RWPE2 (cell line): ENCODE results near the gene HTR3D.

ENCODE experiments used
- ATAC-seq: fragments of 200-7000 bp; cut with Tn5 transposase; 3 replicates; pipeline ENCODE4 v1.9.1; 2021; ENCODE audit warnings: low read depth
- DNase-seq: peaks from one replicate; pipeline ENCODE4 v3.0.0-alpha.2; 2020; ENCODE audit warnings: low spot score
- H3K27ac ChIP-seq: fragments of 450-650 bp; 2 replicates; pipeline ENCODE4 v1.5.1; 2017; ENCODE audit warnings: mild to moderate bottlenecking; ENCODE audit not compliant: poor library complexity, severe bottlenecking
- H3K27me3 ChIP-seq: fragments of 250-450 bp; sonication (Bioruptor Pico); 2 replicates; pipeline ENCODE4 v1.5.1; 2021; ENCODE audit warnings: mild to moderate bottlenecking, moderate library complexity; ENCODE audit not compliant: insufficient read depth, poor library complexity, severe bottlenecking
- H3K36me3 ChIP-seq: fragments of 250-450 bp; sonication (Bioruptor Pico); 2 replicates; pipeline ENCODE4 v1.5.1; 2020; ENCODE audit warnings: low read depth, mild to moderate bottlenecking, moderate library complexity
- H3K4me1 ChIP-seq: fragments of 250-450 bp; sonication (Bioruptor Pico); 2 replicates; pipeline ENCODE4 v1.5.1; 2021; ENCODE audit warnings: mild to moderate bottlenecking, moderate library complexity; ENCODE audit not compliant: insufficient read depth, poor library complexity, severe bottlenecking
- H3K4me3 ChIP-seq: fragments of 250-450 bp; sonication (Bioruptor Pico); 2 replicates; pipeline ENCODE4 v1.5.1; 2021; ENCODE audit warnings: mild to moderate bottlenecking, moderate library complexity; ENCODE audit not compliant: severe bottlenecking
- H3K9me3 ChIP-seq: fragments of 250-450 bp; sonication (Bioruptor Pico); 2 replicates; pipeline ENCODE4 v1.5.1; 2021; ENCODE audit warnings: mild to moderate bottlenecking, moderate library complexity; ENCODE audit not compliant: severe bottlenecking
- TF ChIP-seq, protein P1 (sequence below): fragments of 450-650 bp; IDR thresholded peaks from one replicate; pipeline ENCODE4 v1.5.1; 2017; ENCODE audit warnings: mild to moderate bottlenecking, moderate library complexity; ENCODE audit not compliant: poor library complexity, severe bottlenecking

HTR3D gene

DNA sequence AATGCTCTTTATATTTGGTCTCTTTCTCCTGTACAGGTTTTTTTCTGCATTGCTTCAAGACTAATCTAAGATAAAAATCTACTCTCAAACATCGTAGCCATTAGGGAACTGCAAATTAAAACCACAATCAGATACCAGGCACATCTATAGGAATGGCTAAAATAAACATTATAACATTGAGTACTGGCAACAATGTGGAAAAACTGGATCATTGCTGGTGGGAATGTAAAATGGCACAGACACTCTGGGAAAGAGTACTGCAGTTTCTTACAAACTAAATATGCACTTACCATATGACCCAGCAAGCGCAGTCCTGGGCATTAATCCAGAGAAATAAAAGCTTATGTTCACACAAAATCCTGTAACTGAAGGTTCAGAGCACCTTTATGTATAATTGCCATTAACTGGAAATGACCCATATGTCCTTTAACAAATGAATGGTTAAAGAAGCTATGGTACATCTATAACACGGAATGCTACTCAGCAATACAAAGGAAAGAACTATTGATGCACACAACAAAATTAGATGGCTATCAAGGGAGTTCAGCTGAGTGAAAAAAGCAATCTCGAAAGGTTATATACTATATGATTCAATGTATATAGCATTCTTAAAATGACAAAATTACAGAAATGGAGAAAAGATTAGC, 20.2 kb upstream of the HTR3D start:
- Histone ChIP-seq H3K27ac (no peak overlapping the region), H3K4me1 (peaks cover 8% of the 10 kb centered on the region), H3K9me3 (no peaks in the 10 kb centered on the region), H3K4me3 (no peak overlapping the region), H3K27me3 (no peaks in the 10 kb centered on the region), H3K36me3 (peaks cover 28% of the 10 kb centered on the region)
- no peak for ATAC-seq
- TF ChIP-seq, protein P1, sequence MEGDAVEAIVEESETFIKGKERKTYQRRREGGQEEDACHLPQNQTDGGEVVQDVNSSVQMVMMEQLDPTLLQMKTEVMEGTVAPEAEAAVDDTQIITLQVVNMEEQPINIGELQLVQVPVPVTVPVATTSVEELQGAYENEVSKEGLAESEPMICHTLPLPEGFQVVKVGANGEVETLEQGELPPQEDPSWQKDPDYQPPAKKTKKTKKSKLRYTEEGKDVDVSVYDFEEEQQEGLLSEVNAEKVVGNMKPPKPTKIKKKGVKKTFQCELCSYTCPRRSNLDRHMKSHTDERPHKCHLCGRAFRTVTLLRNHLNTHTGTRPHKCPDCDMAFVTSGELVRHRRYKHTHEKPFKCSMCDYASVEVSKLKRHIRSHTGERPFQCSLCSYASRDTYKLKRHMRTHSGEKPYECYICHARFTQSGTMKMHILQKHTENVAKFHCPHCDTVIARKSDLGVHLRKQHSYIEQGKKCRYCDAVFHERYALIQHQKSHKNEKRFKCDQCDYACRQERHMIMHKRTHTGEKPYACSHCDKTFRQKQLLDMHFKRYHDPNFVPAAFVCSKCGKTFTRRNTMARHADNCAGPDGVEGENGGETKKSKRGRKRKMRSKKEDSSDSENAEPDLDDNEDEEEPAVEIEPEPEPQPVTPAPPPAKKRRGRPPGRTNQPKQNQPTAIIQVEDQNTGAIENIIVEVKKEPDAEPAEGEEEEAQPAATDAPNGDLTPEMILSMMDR = no peak
- no peak for DNase-seq

- Histone ChIP-seq H3K4me3 (no peak overlapping the region), H3K36me3 (peaks cover 28% of the 10 kb centered on the region), H3K9me3 (no peaks in the 10 kb centered on the region), H3K27ac (no peak overlapping the region), H3K27me3 (no peaks in the 10 kb centered on the region), H3K4me1 (peaks cover 6% of the 10 kb centered on the region)
- ATAC-seq (no peak), DNase-seq (no peak)
- TF ChIP-seq, protein P1 = no peak
Measured at GRCh38 chr3:184011937-184012889, 19.3 kb upstream of the HTR3D start.

DNA sequence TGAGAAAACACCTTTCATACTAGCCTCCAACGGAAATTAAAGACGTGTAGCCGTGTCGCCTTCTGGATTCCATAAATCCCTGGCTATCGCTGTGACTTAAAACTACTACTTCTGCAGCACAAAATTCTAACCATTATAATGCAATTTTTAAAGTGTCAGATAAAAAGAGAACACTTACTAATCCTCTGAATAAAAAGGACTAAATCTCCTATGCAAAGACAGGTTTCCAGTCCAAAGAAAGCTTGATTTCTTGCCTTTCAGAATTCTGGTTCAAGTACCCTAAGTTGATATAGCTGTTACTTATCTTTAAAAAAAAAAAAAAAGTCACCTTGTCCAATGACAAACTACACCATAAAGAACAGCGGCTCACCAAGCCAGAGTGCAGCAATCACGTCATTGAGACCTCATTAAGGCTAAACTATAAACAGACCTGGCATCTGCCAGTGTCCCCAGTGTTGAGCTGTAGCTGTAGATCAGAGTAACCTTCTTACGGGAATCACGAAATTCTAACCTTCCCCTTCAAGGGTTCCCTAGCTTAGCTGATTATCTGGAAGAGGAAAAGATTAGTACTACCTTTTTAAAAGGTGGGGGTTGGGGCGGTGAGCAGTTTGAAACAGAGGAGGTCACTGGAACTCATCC, 16.0 kb upstream of the HTR3D start:
- Histone ChIP-seq H3K9me3 (no peaks in the 10 kb centered on the region), H3K4me3 (no peak overlapping the region), H3K4me1 (peaks cover 5% of the 10 kb centered on the region), H3K27ac (no peak overlapping the region), H3K36me3 (peaks cover 19% of the 10 kb centered on the region), H3K27me3 (no peaks in the 10 kb centered on the region)
- no peak for ATAC-seq
- no peak for DNase-seq
- TF ChIP-seq, protein P1 = no peak

DNA sequence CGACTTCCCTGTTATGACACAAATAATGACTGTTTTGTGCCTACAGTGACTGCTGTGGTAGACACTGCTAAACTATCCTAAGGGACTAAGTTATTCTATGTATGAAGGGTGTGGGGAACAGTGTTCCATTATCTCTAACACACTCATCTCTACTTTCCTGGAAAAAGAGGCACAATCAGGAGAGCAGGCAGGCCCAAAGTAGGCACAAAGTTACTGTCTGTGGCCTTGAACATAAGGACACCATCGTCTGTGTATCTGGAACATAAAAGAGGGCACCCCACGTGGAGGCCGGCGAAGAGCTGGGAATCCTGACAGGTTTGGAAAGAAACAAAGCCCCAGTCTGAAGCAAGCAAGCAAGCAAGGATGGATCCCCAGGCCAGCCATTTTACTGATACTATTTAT, 15.4 kb upstream of the HTR3D start:
- H3K27ac ChIP-seq = no peak overlapping the region
- H3K27me3 ChIP-seq = no peaks in the 10 kb centered on the region
- H3K4me3 ChIP-seq = no peak overlapping the region
- DNase-seq = no peak
- no peaks in the 10 kb centered on the region for H3K9me3 ChIP-seq
- H3K36me3 ChIP-seq = peaks cover 16% of the 10 kb centered on the region
- ATAC-seq = no peak
- TF ChIP-seq, protein P1 = no peak
- peaks cover 5% of the 10 kb centered on the region for H3K4me1 ChIP-seq
